K562 (cell line): Measurements from ENCODE around the gene PNRC2. TPM values are rescaled to one million over a fixed set of nuclear protein-coding genes. Genes with fewer than 3 reads are reported as not detected.

ENCODE experiments used
- FOXA1 ChIP-seq: fragments of 450-650 bp; IDR thresholded peaks from 2 replicates; pipeline ENCODE4 v1.6.1; 2016; ENCODE audit warnings: mild to moderate bottlenecking, borderline replicate concordance
- HES1 ChIP-seq: fragments of 450-650 bp; IDR thresholded peaks from 2 replicates; pipeline ENCODE4 v1.6.1; 2016; ENCODE audit warnings: low read depth, mild to moderate bottlenecking, moderate library complexity
- POU5F1 ChIP-seq: fragments of 150-350 bp; IDR thresholded peaks from 2 replicates; pipeline ENCODE4 v1.6.1; 2014; ENCODE audit warnings: borderline replicate concordance, low read length, low read depth, mild to moderate bottlenecking; ENCODE audit not compliant: partially characterized antibody
- RFX5 ChIP-seq: IDR thresholded peaks from 2 replicates; pipeline ENCODE4 v1.6.1; 2011; ENCODE audit warnings: low read depth, mild to moderate bottlenecking, improper control_type of control experiment, low read length
- SPI1 ChIP-seq: IDR thresholded peaks from 2 replicates; pipeline ENCODE4 v1.6.1; 2011; ENCODE audit warnings: low read depth, low read length, control low read depth, borderline replicate concordance
- STAG1 ChIP-seq: sonication (generic); formaldehyde crosslinking; IDR thresholded peaks from 2 replicates; pipeline ENCODE4 v1.5.0; 2020; ENCODE audit warnings: missing genetic modification reagents, borderline replicate concordance
- ZNF324 ChIP-seq: fragments of 250-450 bp; sonication (Bioruptor Pico); IDR thresholded peaks from 2 replicates; pipeline ENCODE4 v1.4.0; 2020; ENCODE audit warnings: mild to moderate bottlenecking
- polyA plus RNA-seq, 8 experiments: library from polyadenylated mRNA; depleted of rRNA in 4 of 8; stranded (reverse) in 5 of 8; unstranded in 3 of 8; fragments of >200 nt; fragmentation: Nextera tagmentation in 2 of 8; fragmentation: Illumina TruSeq in 1 of 8; extraction: Ambion mirVana in 2 of 8; extraction: Trizol in 1 of 8; gene quantifications; 2 replicates each; pipeline versions ENCODE4 v1.2.1 to v1.2.3, GENCODE V29; 2011 to 2014; ENCODE audit warnings: inconsistent platforms in 1 of 8, missing spikeins in 1 of 8
- total RNA-seq, 7 experiments: library from RNA; depleted of rRNA in 6 of 7; stranded (reverse); fragments of >200 nt in 6 of 7; fragmentation: Illumina TruSeq in 2 of 7; extraction: Trizol in 2 of 7; gene quantifications; 2 replicates each; pipeline versions ENCODE4 v1.2.1 to v1.2.3, GENCODE V29; 2011 to 2021; ENCODE audit warnings: low replicate concordance in 1 of 7
- TF ChIP-seq, protein P1 (sequence below), 2 experiments: fragments of 450-650 bp in 1 of 2; sonication (generic) in 1 of 2; formaldehyde crosslinking in 1 of 2; IDR thresholded peaks; 2 replicates each; pipeline versions ENCODE4 v1.7.1 to v1.9.0; 2016 to 2022; ENCODE audit warnings: inconsistent platforms in 1 of 2, mild to moderate bottlenecking in 1 of 2, missing genetic modification reagents in 1 of 2
- TF ChIP-seq, protein P2 (sequence below): sonication (generic); formaldehyde crosslinking; IDR thresholded peaks from 2 replicates; pipeline ENCODE4 v1.8.0; 2022; ENCODE audit warnings: missing genetic modification reagents, mild to moderate bottlenecking, moderate library complexity, borderline replicate concordance
- TF ChIP-seq, protein P3 (sequence below), 2 experiments: fragments of 150-350 bp in 1 of 2; IDR thresholded peaks; 2 replicates each; pipeline ENCODE4 v1.6.1; 2012 to 2016; ENCODE audit warnings: low read depth in 2 of 2, low read length in 2 of 2, mild to moderate bottlenecking in 1 of 2, moderate library complexity in 1 of 2

PNRC2 gene
- total and polyA plus RNA-seq, 9 of the 15 experiments (the other 6 are each of a cell fraction or from before 2014, with no cell fraction given): 127 to 303 (median 203) TPM

DNA sequence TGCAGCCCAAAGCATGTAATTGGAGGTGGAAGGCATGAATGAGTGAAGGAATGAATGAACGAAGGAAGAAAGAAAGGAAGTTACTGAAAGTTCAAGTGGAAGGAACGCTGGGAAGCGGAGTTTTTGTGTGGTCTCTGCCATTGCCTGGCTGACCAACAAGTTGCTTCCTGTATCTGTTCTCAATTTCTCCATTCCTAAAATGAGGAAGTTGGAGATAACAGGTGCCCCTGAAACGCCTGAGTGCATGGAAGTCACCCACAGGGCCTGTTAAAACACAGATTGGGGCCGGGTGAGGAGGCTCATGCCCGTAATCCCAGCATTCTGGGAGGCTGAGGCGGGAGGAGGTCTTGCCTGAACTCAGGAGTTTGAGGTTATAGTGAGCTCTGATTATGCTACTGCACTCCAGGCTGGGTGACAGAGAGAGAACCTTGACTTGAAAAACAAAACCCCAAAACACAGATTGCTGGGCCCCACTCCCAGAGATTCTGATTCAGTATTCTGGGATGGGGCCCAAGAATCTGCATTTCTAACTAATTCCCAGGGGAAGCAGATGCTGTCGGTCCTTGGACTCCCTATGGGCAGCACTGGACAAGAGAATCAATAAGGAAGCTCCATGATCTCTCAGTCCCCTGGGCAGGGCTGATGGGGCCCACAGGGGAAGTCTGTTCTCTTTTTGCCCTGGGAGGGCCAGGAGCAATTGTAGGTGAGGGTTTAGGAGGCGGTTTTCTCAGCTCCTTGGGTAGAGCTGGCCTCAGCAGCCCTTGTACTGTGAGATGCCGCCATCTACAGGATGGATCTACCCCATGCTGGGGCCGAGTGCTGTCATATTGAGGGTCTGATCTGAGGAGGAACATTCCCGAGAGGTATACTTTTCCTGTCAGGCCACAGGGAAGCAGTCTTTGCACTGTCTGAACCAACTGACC, 43.2 kb upstream of the PNRC2 start (continued):
- TF ChIP-seq, protein P1, sequence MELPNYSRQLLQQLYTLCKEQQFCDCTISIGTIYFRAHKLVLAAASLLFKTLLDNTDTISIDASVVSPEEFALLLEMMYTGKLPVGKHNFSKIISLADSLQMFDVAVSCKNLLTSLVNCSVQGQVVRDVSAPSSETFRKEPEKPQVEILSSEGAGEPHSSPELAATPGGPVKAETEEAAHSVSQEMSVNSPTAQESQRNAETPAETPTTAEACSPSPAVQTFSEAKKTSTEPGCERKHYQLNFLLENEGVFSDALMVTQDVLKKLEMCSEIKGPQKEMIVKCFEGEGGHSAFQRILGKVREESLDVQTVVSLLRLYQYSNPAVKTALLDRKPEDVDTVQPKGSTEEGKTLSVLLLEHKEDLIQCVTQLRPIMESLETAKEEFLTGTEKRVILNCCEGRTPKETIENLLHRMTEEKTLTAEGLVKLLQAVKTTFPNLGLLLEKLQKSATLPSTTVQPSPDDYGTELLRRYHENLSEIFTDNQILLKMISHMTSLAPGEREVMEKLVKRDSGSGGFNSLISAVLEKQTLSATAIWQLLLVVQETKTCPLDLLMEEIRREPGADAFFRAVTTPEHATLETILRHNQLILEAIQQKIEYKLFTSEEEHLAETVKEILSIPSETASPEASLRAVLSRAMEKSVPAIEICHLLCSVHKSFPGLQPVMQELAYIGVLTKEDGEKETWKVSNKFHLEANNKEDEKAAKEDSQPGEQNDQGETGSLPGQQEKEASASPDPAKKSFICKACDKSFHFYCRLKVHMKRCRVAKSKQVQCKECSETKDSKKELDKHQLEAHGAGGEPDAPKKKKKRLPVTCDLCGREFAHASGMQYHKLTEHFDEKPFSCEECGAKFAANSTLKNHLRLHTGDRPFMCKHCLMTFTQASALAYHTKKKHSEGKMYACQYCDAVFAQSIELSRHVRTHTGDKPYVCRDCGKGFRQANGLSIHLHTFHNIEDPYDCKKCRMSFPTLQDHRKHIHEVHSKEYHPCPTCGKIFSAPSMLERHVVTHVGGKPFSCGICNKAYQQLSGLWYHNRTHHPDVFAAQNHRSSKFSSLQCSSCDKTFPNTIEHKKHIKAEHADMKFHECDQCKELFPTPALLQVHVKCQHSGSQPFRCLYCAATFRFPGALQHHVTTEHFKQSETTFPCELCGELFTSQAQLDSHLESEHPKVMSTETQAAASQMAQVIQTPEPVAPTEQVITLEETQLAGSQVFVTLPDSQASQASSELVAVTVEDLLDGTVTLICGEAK (IDR thresholded peaks at IDR 0.05): no peak
- TF ChIP-seq, protein P1 (CRISPR knock-in tag; IDR thresholded peaks at IDR 0.05): no peak
- TF ChIP-seq RFX5 (no peak), FOXA1 (no peak), SPI1 (peak; percentile 94), HES1 (no peak), STAG1 (peak; percentile 54; the same call in 1 of the 2 replicates), POU5F1 (no peak), ZNF324 (no peak)
- TF ChIP-seq, protein P2, sequence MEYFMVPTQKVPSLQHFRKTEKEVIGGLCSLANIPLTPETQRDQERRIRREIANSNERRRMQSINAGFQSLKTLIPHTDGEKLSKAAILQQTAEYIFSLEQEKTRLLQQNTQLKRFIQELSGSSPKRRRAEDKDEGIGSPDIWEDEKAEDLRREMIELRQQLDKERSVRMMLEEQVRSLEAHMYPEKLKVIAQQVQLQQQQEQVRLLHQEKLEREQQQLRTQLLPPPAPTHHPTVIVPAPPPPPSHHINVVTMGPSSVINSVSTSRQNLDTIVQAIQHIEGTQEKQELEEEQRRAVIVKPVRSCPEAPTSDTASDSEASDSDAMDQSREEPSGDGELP: peak; percentile 48; the same call in 1 of the 2 replicates
- TF ChIP-seq, protein P3, sequence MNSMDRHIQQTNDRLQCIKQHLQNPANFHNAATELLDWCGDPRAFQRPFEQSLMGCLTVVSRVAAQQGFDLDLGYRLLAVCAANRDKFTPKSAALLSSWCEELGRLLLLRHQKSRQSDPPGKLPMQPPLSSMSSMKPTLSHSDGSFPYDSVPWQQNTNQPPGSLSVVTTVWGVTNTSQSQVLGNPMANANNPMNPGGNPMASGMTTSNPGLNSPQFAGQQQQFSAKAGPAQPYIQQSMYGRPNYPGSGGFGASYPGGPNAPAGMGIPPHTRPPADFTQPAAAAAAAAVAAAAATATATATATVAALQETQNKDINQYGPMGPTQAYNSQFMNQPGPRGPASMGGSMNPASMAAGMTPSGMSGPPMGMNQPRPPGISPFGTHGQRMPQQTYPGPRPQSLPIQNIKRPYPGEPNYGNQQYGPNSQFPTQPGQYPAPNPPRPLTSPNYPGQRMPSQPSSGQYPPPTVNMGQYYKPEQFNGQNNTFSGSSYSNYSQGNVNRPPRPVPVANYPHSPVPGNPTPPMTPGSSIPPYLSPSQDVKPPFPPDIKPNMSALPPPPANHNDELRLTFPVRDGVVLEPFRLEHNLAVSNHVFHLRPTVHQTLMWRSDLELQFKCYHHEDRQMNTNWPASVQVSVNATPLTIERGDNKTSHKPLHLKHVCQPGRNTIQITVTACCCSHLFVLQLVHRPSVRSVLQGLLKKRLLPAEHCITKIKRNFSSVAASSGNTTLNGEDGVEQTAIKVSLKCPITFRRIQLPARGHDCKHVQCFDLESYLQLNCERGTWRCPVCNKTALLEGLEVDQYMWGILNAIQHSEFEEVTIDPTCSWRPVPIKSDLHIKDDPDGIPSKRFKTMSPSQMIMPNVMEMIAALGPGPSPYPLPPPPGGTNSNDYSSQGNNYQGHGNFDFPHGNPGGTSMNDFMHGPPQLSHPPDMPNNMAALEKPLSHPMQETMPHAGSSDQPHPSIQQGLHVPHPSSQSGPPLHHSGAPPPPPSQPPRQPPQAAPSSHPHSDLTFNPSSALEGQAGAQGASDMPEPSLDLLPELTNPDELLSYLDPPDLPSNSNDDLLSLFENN (IDR thresholded peaks at IDR 0.05; ENCODE audit: low read depth in 2 of 2, low read length in 2 of 2): 0 out of 4 replicates have a peak, but pooled peaks of 1 of the 2 experiments have one; percentile 21
